Ishikawa (cell line): ENCODE results near the gene FXR2.

Experiments
- CREB1 ChIP-seq: IDR thresholded peaks from 2 replicates; pipeline ENCODE4 v1.6.1; 2012; ENCODE audit warnings: low read depth
- EP300 ChIP-seq: IDR thresholded peaks from 2 replicates; pipeline ENCODE4 v1.6.1; 2012; ENCODE audit warnings: borderline replicate concordance
- FOXM1 ChIP-seq: IDR thresholded peaks from 2 replicates; pipeline ENCODE4 v1.6.1; 2012; ENCODE audit warnings: low read depth, borderline replicate concordance
- NFIC ChIP-seq: IDR thresholded peaks from 2 replicates; pipeline ENCODE4 v1.6.1; 2012
- RAD21 ChIP-seq: IDR thresholded peaks from 2 replicates; pipeline ENCODE4 v1.6.1; 2012; ENCODE audit warnings: low read depth
- TCF12 ChIP-seq: IDR thresholded peaks from 2 replicates; pipeline ENCODE4 v1.6.1; 2012; ENCODE audit warnings: low read depth
- TEAD4 ChIP-seq: IDR thresholded peaks from 2 replicates; pipeline ENCODE4 v1.6.1; 2012
- YY1 ChIP-seq: IDR thresholded peaks from 2 replicates; pipeline ENCODE4 v1.6.1; 2012; ENCODE audit warnings: low read depth
- TF ChIP-seq, protein P1 (sequence below): IDR thresholded peaks from 2 replicates; pipeline ENCODE4 v1.6.1; 2012; ENCODE audit warnings: low read depth, mild to moderate bottlenecking

DNA sequence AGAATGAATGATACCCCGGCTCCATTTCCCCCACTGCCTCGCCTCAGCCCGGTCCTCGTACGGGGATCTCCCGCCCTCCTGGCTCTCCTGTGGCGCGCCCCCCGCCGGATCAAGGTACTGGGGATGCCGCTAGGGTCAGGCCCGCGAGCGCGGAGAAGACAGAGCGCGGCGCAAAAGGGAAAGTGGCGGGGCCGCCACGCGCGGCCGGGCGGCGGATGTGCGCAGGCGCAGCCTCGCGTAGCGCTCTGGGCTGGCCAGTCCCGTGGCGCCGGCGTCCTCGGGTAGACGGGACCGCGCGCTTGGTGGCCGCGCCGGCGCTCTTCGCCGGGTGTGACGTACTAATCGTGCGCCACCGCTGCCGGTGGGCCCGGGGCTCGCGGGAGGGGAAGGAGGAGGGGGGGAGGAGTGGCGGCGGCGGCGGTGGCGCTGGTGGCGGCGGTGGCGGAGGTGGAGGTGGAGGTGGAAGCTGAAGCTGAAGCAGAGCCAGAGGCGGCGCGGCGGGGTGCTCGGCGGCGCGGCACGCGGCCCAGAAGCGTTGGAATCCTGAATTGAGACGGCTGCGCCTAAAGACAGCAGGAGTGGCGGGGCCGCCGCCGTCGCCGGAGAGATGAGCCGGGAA is 53.0 kb downstream of the FXR2 start, which contains the start of gene SENP3:
- peak; percentile 87 for TF ChIP-seq CREB1
- TF ChIP-seq, protein P1, sequence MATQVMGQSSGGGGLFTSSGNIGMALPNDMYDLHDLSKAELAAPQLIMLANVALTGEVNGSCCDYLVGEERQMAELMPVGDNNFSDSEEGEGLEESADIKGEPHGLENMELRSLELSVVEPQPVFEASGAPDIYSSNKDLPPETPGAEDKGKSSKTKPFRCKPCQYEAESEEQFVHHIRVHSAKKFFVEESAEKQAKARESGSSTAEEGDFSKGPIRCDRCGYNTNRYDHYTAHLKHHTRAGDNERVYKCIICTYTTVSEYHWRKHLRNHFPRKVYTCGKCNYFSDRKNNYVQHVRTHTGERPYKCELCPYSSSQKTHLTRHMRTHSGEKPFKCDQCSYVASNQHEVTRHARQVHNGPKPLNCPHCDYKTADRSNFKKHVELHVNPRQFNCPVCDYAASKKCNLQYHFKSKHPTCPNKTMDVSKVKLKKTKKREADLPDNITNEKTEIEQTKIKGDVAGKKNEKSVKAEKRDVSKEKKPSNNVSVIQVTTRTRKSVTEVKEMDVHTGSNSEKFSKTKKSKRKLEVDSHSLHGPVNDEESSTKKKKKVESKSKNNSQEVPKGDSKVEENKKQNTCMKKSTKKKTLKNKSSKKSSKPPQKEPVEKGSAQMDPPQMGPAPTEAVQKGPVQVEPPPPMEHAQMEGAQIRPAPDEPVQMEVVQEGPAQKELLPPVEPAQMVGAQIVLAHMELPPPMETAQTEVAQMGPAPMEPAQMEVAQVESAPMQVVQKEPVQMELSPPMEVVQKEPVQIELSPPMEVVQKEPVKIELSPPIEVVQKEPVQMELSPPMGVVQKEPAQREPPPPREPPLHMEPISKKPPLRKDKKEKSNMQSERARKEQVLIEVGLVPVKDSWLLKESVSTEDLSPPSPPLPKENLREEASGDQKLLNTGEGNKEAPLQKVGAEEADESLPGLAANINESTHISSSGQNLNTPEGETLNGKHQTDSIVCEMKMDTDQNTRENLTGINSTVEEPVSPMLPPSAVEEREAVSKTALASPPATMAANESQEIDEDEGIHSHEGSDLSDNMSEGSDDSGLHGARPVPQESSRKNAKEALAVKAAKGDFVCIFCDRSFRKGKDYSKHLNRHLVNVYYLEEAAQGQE, result no peak
- TF ChIP-seq NFIC, result no peak
- TF ChIP-seq EP300, result no peak
- TF ChIP-seq RAD21, result no peak
- no peak for TF ChIP-seq FOXM1
- no peak for TF ChIP-seq TEAD4
- TF ChIP-seq YY1, result no peak; the same call in 1 of the 2 replicates
- peak; percentile 29; the same call in 1 of the 2 replicates for TF ChIP-seq TCF12
